ENCODE data around the gene CHP1.

- no peak for TF ChIP-seq CTCF (IDR thresholded peaks at IDR 0.05)
- TF ChIP-seq RCOR1 (IDR thresholded peaks at IDR 0.05; ENCODE audit: low read depth, low read length): no peak
- no peak for TF ChIP-seq RAD21 (conservative IDR thresholded peaks at IDR 0.05 in 1 of 2, IDR thresholded peaks at IDR 0.05 in 1 of 2)
- no peak for TF ChIP-seq CEBPB (IDR thresholded peaks at IDR 0.05)
- no peak for TF ChIP-seq MAFK (IDR thresholded peaks at IDR 0.05; ENCODE audit: partially characterized antibody)
- no peak for TF ChIP-seq PBX3 (IDR thresholded peaks at IDR 0.05)
- no peak for TF ChIP-seq ZSCAN20 (CRISPR knock-in tag; IDR thresholded peaks at IDR 0.05)
- TF ChIP-seq MYC (IDR thresholded peaks at IDR 0.05; ENCODE audit: borderline replicate concordance, low read length): no peak
- TF ChIP-seq POLR2A (IDR thresholded peaks at IDR 0.05; ENCODE audit: low read length): no peak
- TF ChIP-seq KDM1A (IDR thresholded peaks at IDR 0.05; ENCODE audit: low read depth): no peak
- no peak for TF ChIP-seq TP53 (CRISPR knock-in tag; IDR thresholded peaks at IDR 0.05)
- TF ChIP-seq EP300 (IDR thresholded peaks at IDR 0.05): no peak
- TF ChIP-seq EHMT2 (IDR thresholded peaks at IDR 0.05; ENCODE audit: low read depth): no peak
These were observed 48.6 kb downstream of the CHP1 start for GRCh38 chr15:41279535-41280283.
